Activated naive CD4-positive, alpha-beta T cell treated with anti-CD3 and anti-CD28 coated beads, Interleukin-2, amount 10 ng/mL, durations not matched to agents 7 days and 5 days (primary cell): ENCODE measurements around the gene RPP25L.

Experiments
- CTCF ChIA-PET: fragments of 350-600 bp; sonication (Branson Sonifier 250); formaldehyde crosslinking; loops from one replicate; lab custom pipeline; 2021; ENCODE audit warnings: antibody characterized with exemption; lab: Charles Lee
- DNase-seq: peaks from one replicate; pipeline ENCODE4 v3.0.0-alpha.2; 2020
- H3K27ac Mint-ChIP-seq: one replicate; pipeline ENCODE4 v1.8.0; 2021; ENCODE audit warnings: mild to moderate bottlenecking, moderate library complexity, mixed read lengths
- H3K27me3 Mint-ChIP-seq: one replicate; pipeline ENCODE4 v1.8.0; 2021; ENCODE audit warnings: mild to moderate bottlenecking, mixed read lengths
- H3K36me3 Mint-ChIP-seq: one replicate; pipeline ENCODE4 v1.8.0; 2021; ENCODE audit warnings: mixed read lengths
- H3K4me1 Mint-ChIP-seq: one replicate; pipeline ENCODE4 v1.8.0; 2021; ENCODE audit warnings: mixed read lengths
- H3K4me3 Mint-ChIP-seq: one replicate; pipeline ENCODE4 v1.8.0; 2021; ENCODE audit warnings: mild to moderate bottlenecking, moderate library complexity, mixed read lengths
- H3K9me3 Mint-ChIP-seq: one replicate; pipeline ENCODE4 v1.8.0; 2021; ENCODE audit warnings: mixed read lengths

The RPP25L gene

GRCh38 chr9:34611251-34611810 is 566 bp downstream of the RPP25L start:
- Mint-ChIP-seq H3K27me3 (no peaks in the 10 kb centered on the region), H3K9me3 (no peaks in the 10 kb centered on the region), H3K4me1 (peaks cover 26% of the 10 kb centered on the region), H3K36me3 (peaks cover 22% of the 10 kb centered on the region), H3K27ac (peak overlapping the region; percentile 89), H3K4me3 (peak overlapping the region; percentile 91)
- DNase-seq: no peak
- CTCF ChIA-PET: interaction anchor here (1.0 to 8.5 kb wide), 5 partner anchors 12 to 153 kb away, joined by 3 to 130 read pairs (median 4); partner anchors contain the start of genes DNAI1, FAM219A and SIGMAR1

- H3K4me1 Mint-ChIP-seq: peaks cover 26% of the 10 kb centered on the region
- no peak overlapping the region for H3K27ac Mint-ChIP-seq
- CTCF ChIA-PET: interaction anchor here (1.0 to 8.5 kb wide), 4 partner anchors 12 to 92 kb away, joined by 3 to 130 read pairs (median 4); partner anchors contain the start of gene SIGMAR1
- no peaks in the 10 kb centered on the region for H3K27me3 Mint-ChIP-seq
- no peak for DNase-seq
- H3K36me3 Mint-ChIP-seq: peaks cover 20% of the 10 kb centered on the region
- no peaks in the 10 kb centered on the region for H3K9me3 Mint-ChIP-seq
- peak overlapping the region; percentile 91 for H3K4me3 Mint-ChIP-seq
Observed at GRCh38 chr9:34610434-34611206, 1.3 kb downstream of the RPP25L start.

DNA sequence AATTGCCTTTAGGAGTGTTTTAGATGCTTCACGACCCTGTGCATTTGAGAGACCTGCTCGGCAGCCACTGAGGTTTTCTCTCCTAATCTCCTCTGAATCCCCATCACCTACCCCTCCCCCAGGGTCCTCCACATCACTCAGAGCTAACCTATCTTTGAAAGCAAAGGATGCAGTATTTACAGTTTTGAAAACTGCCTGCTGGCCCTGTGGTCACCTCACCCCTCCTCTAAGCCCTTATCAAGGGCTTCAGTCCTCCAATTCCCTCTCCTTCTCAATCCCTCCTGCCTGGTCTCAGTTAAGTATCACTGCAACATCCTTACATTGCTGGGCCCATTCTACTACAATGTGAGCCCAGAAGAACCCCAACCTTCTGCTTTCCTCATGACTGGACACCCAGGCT is 4.6 kb downstream of the RPP25L start:
- CTCF ChIA-PET: interaction anchor here (0.8 to 4.6 kb wide), 4 partner anchors 16 to 748 kb away, joined by 3 to 33 read pairs (median 4); no protein-coding TSS in a partner anchor
- Mint-ChIP-seq H3K4me3 (no peak overlapping the region), H3K4me1 (peaks cover 17% of the 10 kb centered on the region), H3K27ac (no peak overlapping the region), H3K27me3 (peaks cover 13% of the 10 kb centered on the region), H3K9me3 (no peaks in the 10 kb centered on the region), H3K36me3 (peaks cover 8% of the 10 kb centered on the region)
- no peak for DNase-seq

DNA sequence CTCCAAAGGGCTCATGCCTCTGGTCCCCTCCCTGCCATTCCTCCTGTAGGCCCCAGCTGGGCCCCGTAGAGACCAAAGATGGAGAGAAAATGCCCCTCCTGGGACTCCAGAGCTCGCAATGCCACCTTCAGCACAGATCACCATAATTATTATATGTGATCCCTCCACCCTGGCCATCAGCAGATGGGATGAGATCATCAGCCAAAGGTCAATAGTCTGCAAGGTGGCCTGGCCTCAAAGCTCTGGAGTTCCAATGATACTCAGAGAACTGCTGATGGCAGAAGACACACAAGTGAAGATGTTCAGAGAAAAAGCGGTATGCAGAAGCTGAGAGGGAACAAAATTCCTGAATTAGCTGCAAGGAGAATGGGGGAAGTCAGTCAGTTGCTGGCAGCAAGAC is 5.0 kb downstream of the RPP25L start:
- Mint-ChIP-seq H3K4me3 (no peak overlapping the region), H3K27ac (no peak overlapping the region), H3K27me3 (peaks cover 13% of the 10 kb centered on the region), H3K9me3 (no peaks in the 10 kb centered on the region), H3K36me3 (peaks cover 8% of the 10 kb centered on the region), H3K4me1 (peaks cover 14% of the 10 kb centered on the region)
- DNase-seq: no peak
- CTCF ChIA-PET: interaction anchor here (0.8 to 4.6 kb wide), 4 partner anchors 15 to 747 kb away, joined by 3 to 33 read pairs (median 4); no protein-coding TSS in a partner anchor

- H3K27me3 Mint-ChIP-seq: peaks cover 19% of the 10 kb centered on the region
- CTCF ChIA-PET: interaction anchor here (0.7 to 4.6 kb wide), 5 partner anchors 23 to 227 kb away, joined by 4 to 33 read pairs (median 5); partner anchors contain the start of gene ARID3C
- peaks cover 3% of the 10 kb centered on the region for H3K36me3 Mint-ChIP-seq
- no peak overlapping the region for H3K4me3 Mint-ChIP-seq
- H3K27ac Mint-ChIP-seq: no peak overlapping the region
- peaks cover 9% of the 10 kb centered on the region for H3K4me1 Mint-ChIP-seq
- no peak for DNase-seq
- no peaks in the 10 kb centered on the region for H3K9me3 Mint-ChIP-seq
Observed at GRCh38 chr9:34606190-34606589, 5.7 kb downstream of the RPP25L start.

DNA sequence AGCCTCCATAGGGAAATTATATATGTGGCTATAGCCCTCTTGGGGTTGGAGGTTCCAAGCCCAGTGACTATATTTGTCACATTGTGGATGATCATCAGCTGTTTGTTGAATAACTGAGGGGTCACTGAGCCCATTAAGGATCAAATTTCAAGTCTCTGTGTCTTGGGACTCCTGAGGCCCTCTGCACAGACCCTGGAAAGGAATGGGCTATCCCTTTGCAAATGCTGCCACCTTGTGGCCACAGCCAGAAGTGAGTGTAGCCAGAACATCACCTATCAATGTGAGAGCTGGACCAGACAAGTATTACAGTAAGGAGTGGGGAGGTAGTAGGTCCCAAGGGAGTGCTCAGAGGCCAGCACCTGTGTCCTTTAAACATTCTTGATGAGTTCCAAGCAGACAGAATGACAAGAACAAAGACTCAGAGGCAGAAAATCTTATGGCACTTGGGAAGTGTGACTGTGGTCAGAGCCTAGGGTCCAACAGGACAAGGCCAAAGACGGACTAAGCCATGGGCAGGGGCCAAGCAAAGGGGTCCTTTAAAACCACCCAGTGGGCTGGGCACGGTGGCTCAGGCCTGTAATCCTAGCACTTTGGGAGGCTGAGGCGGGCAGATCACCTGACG is 8.2 kb downstream of the RPP25L start:
- no peak overlapping the region for H3K27ac Mint-ChIP-seq
- no peaks in the 10 kb centered on the region for H3K9me3 Mint-ChIP-seq
- CTCF ChIA-PET: interaction anchor here (0.7 to 4.6 kb wide), 23 partner anchors 9 to 349 kb away, joined by 3 to 33 read pairs (median 5); partner anchors contain the start of gene DCTN3
- peak; percentile 88 for DNase-seq
- H3K4me3 Mint-ChIP-seq: no peak overlapping the region
- no peaks in the 10 kb centered on the region for H3K36me3 Mint-ChIP-seq
- no peaks in the 10 kb centered on the region for H3K4me1 Mint-ChIP-seq
- peaks cover 39% of the 10 kb centered on the region for H3K27me3 Mint-ChIP-seq

- CTCF ChIA-PET: interaction anchor here (0.6 to 2.2 kb wide), 9 partner anchors 11 to 1198 kb away, joined by 3 to 13 read pairs (median 4); partner anchors contain the start of gene DCTN3
- Mint-ChIP-seq H3K4me1 (no peaks in the 10 kb centered on the region), H3K36me3 (no peaks in the 10 kb centered on the region), H3K27me3 (peaks cover 47% of the 10 kb centered on the region), H3K4me3 (no peak overlapping the region), H3K9me3 (no peaks in the 10 kb centered on the region), H3K27ac (no peak overlapping the region)
- no peak for DNase-seq
Observed at GRCh38 chr9:34601937-34602573, 9.8 kb downstream of the RPP25L start.

- Mint-ChIP-seq H3K27me3 (peaks cover 57% of the 10 kb centered on the region), H3K27ac (no peak overlapping the region)
- CTCF ChIA-PET: interaction anchor here (1.0 to 1.1 kb wide), 2 partner anchors 8 to 16 kb away, joined by 3 to 4 read pairs; no protein-coding TSS in a partner anchor
Observed at GRCh38 chr9:34600908-34601307, 11.0 kb downstream of the RPP25L start.

GRCh38 chr9:34599546-34599945 is 12.4 kb downstream of the RPP25L start:
- H3K36me3 Mint-ChIP-seq: no peaks in the 10 kb centered on the region
- H3K4me3 Mint-ChIP-seq: no peak overlapping the region
- H3K27me3 Mint-ChIP-seq: peaks cover 53% of the 10 kb centered on the region
- DNase-seq: no peak
- H3K4me1 Mint-ChIP-seq: no peaks in the 10 kb centered on the region
- no peaks in the 10 kb centered on the region for H3K9me3 Mint-ChIP-seq
- no peak overlapping the region for H3K27ac Mint-ChIP-seq
- CTCF ChIA-PET: interaction anchor here (1.2 kb wide), 1 partner anchor 12 kb away, joined by 3 read pairs; the partner anchor contains the start of gene RPP25L

More at GRCh38 chr9:34600908-34601307, 11.0 kb downstream of the RPP25L start:
- no peak overlapping the region for H3K4me3 Mint-ChIP-seq
- no peaks in the 10 kb centered on the region for H3K36me3 Mint-ChIP-seq
- H3K4me1 Mint-ChIP-seq: no peaks in the 10 kb centered on the region
- DNase-seq: no peak
- no peaks in the 10 kb centered on the region for H3K9me3 Mint-ChIP-seq

DNA sequence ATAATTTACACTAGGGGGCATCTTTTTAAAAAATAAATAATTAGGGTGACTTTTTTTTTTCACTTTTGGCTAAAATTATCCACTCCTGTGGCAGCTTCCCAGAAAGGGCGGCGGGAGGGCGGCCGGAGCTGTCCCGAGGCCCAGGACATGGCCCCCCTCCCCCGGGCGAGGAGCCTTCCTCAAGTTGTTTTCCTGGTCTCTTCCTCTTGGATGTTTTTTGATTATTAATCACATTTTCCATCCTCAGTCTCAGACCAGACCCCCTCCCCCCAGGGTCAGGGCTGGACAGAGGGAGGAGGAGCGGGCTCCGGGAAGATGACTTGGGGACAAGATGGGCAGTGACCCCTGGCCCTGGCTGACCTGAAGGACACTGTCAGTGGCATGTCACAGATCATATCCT is 17.7 kb downstream of the RPP25L start:
- Mint-ChIP-seq H3K27ac (no peak overlapping the region), H3K9me3 (no peaks in the 10 kb centered on the region), H3K4me1 (peaks cover 24% of the 10 kb centered on the region), H3K36me3 (peaks cover 2% of the 10 kb centered on the region), H3K4me3 (no peak overlapping the region), H3K27me3 (peaks cover 78% of the 10 kb centered on the region)
- CTCF ChIA-PET: interaction anchor here (1.7 kb wide), 1 partner anchor 10 kb away, joined by 9 read pairs; no protein-coding TSS in a partner anchor
- DNase-seq: no peak

DNA sequence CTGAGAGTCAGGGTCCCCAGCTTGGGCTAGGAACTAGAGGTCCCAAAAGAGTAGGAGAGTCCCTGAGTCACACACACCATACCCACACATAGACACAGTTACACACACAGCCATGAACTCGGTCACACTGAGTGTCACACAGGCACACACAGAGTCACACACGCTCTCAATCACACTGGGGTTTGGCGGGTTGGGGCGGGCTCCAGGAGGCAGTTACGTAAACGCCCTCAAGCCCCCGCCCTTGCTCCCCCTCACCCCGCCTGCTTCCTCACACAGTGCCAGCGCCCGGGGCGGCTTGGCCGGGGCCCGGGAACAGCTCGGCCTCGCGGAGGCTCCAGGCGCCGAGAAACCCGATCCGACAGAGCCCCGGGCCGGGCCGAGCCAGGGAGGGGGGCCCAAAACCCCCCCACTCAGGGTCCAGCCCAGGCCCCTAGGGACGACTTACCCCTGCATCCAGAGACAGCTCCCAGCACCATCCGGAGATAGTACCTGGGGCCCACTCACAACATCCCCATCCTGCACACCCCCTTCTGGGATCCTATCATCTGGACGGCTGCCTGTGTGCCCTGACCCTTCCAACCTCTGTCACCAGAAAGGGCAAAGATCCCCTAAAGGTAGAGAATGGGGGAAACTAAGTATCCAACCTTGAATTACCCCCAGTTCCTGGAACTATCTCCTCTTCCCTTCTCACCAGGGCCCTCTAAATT is 18.8 kb downstream of the RPP25L start:
- H3K27ac Mint-ChIP-seq: no peak overlapping the region
- CTCF ChIA-PET: interaction anchor here (1.0 to 3.6 kb wide), 10 partner anchors 8 to 189 kb away, joined by 3 to 26 read pairs (median 10); partner anchors contain the start of gene DCTN3
- no peaks in the 10 kb centered on the region for H3K9me3 Mint-ChIP-seq
- no peak overlapping the region for H3K4me3 Mint-ChIP-seq
- peaks cover 2% of the 10 kb centered on the region for H3K36me3 Mint-ChIP-seq
- no peak for DNase-seq
- H3K27me3 Mint-ChIP-seq: peaks cover 85% of the 10 kb centered on the region
- peaks cover 33% of the 10 kb centered on the region for H3K4me1 Mint-ChIP-seq

- Mint-ChIP-seq H3K4me1 (peaks cover 33% of the 10 kb centered on the region), H3K27me3 (peaks cover 87% of the 10 kb centered on the region), H3K36me3 (peaks cover 2% of the 10 kb centered on the region), H3K27ac (no peak overlapping the region), H3K9me3 (no peaks in the 10 kb centered on the region), H3K4me3 (peak overlapping the region; percentile 11)
- DNase-seq: no peak
- CTCF ChIA-PET: interaction anchor here (1.0 to 3.6 kb wide), 21 partner anchors 9 to 261 kb away, joined by 3 to 26 read pairs (median 4); partner anchors contain the start of genes DCTN3 and MYORG
Observed at GRCh38 chr9:34591917-34592866, 19.7 kb downstream of the RPP25L start.
